Brain pericyte (primary cell): ENCODE results near the gene CBLN3.
"Not testable (repeated sequence)": the region's sequence is repeated elsewhere in the genome, so short reads cannot be mapped to it uniquely, and the experiment has no call there.

ENCODE experiments used
- DNase-seq: peaks from one replicate; pipeline ENCODE4 v3.0.0-alpha.2; 2012; ENCODE audit warnings: low read depth, low spot score

The CBLN3 gene

DNA sequence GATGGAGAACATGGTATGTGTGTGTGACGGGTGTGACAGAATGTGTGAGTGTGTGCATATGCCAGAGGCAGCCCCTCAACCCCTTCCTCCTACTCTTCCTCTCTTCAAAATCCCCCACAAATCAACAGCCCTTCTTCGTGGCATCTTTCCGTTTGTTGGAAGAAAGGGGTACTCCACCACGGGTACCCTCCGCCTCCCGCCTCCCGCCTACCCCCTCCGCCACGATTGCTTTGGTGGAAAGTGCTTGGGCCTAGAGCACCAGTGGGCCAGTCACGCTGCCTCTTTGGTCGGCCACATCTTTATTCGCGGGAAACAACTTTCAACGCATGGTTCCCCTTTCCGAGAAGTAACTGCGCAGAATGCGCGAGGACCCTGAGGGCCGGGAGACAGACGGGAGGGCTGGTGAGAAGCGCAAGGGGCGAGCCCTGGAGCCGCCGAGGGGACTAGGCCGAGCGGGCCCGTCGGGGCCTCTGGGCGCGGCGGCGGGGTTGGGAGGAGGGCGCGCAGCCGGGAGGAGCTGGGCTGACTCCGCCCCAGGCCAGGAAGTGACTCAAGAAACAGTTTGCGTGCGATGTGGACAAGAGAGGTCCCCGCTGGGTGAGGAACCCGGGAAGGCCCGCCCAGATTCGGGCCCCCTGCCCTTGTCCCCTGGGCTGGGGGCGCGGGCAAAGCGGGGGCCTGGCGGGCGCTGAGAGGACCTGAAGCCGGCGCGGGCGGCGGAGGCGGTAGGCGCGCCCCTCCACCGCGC lies at the start of gene CBLN3, which contains the start of gene KHNYN:
Gene CBLN3, minus strand, starts transcription at position 274 of the 748 bp plus-strand sequence. CDS start 614 bp downstream, outside the sequence.
Gene KHNYN, plus strand, starts transcription at position 560 of the 748 bp plus-strand sequence. CDS start 777 bp downstream, outside the sequence.
- no peak for DNase-seq

DNA sequence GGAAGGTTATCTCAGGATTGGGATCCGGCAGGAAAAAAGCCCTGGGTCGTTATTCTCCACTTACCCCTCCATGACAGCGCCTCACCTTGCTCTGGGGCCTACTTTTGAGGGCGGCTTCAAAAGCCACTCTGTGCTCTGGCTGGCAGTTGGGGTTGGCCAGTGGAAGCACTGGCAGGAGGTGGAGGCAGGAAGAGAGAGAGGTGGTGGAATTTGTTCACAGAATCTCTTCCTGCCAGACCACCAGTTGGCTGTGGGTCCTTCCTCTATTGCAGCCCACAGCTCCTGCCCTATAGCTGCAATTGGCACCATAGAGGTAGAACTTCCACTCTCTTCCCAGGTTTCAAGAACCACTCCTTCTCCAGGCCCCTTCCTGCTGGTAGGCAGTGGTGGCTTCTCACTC lies 45.8 kb upstream of the CBLN3 start:
- DNase-seq = no peak

DNA sequence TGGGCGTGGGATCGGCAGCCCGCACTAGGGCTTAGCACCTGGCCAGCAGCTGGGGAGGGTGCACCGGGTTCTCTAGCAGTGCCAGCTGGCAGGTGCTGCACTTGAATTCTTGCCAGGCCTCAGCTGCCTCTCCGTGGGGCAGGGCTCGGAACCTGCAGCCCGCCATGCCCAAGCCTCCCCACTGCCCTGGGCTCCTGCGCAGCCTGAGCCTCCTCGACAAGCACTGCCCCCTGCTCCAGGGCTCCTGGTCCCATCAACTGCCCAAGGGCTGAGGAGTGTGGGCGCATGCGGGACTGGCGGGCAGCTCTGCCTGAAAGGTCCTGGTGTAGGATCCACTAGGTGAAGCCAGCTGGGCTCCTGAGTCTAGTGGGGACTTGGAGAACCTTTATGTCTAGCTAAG lies 43.7 kb upstream of the CBLN3 start:
- no peak for DNase-seq

DNA sequence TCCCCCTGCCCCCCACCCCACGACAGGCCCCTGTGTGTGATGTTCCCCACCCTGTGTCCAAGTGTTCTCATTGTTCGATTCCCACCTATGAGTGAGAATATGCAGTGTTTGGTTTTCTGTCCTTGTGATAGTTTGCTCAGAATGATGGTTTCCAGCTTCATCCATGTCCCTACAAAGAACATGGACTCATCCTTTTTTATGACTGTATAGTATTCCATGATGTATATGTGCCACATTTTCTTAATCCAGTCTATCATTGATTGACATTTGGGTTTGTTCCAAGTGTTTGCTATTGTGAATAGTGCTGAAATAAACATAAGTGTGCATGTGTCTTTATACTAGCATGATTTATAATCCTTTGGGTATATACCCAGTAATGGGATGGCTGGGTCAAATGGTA lies 41.0 kb upstream of the CBLN3 start:
- DNase-seq = not testable (repeated sequence)

DNA sequence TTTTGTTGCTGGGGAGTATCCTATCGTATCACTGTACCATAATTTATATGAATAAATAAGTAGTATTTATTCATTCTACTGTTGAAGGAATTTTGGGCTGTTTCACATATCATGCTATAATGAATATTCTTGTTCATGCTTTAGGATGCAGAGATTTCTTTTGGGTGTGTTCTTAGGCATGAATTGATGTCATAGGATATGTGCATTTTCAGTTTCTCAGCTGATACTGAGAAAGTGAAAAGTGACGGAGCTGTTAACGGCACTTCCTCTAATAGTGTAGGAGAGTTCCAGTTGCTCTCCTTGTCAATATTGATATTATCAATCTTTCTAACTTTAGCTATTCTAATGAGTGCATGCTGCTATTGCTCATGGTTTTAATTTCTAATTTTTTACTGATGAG lies 36.3 kb upstream of the CBLN3 start:
- DNase-seq = no peak

DNA sequence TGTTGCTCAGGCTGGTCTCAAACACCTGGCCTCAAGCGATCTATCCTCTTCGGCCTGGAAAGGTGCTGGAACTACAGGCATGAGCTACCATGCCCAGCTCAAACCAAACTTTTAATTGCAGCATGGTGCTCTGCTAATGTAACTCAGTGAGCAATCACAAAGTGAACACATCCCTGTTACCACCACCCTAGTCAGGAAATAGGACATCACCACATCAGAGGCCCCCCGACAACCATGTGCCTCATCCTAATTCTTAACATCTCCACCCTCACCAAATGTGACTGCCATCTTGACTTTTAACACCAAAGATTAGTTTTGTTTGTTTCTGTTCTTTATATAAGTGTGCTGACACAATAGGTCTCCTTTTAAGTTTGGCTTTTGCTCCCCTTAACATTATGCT lies 35.9 kb upstream of the CBLN3 start:
- no peak for DNase-seq

DNA sequence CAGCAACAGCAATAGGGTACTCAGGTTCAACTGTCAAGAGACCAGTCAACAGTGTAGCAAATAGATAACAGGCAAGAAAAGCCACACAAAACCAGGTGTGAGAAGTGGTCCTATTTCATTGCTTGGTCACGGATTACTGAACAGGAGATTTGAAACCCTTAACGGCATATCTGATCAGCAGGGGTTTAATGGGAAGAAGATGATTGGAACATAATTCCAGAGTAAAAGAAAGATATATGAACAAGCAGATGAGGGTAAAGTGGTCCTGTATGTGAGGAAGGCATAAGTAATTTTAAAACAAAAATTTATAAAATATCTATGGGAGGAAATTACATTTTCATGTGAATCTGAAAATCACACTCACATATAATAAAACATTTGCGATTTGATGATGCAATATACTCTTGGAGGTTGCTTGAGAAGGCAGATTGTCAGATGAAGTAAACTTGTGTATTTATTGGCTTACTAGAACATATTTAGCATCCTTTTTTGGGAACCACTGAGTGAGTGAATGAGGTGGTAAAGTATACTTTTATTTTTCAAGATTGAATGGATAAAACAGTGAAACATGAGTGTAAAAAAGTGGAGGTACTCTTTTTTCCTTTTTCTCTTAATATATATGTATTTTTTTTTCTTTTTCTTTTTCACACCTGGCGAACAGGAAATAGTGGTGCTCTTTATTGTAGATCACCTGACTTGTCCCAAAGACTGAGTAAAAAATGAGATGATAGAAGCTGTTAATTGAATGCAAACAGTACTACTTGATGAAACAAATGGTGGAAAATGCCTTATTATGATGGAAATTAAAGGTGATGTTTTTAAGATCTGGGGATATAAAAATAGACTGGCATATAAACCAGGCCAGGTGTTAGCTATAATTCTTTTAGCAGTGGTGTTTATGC lies 34.7 kb upstream of the CBLN3 start:
- no peak for DNase-seq

DNA sequence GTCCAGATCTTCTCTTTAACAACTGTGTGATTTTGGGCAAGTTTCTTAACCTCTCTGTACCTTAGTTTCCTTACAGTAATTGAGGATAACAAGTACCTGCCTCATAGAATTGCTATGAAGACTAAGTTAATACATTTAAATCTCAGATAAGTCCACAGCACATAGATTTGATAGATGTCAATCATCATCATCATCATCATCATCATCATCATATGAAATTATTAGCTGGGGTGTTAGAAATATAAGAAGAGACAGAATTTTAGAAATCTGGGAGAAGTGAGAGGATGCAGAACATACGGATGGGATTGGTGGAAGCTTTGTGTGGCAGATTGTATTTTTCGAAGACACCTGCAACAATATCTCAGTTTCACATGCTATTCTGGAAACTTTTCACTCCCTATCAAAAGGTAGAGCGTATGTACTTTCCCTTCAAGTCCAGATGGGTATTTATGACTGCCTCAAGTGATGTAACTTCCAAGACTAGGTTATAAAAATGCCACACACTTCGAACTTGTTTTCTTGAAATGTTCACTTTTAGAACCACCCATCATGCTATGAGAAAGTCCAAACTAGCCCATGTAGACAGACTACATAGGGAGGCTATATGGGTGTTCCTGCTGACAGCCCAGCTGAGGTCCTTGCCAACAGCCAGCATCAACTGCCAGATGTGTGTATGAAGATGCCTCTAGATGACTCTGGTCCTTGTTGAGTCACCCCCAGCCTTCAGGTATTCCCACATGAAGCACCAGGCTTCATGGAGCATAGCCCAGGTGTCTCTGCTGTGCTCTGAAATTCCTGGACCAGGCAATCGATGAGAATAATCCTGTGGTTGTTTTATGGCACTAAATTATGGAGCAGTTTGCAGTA lies 33.8 kb upstream of the CBLN3 start:
- no peak for DNase-seq

DNA sequence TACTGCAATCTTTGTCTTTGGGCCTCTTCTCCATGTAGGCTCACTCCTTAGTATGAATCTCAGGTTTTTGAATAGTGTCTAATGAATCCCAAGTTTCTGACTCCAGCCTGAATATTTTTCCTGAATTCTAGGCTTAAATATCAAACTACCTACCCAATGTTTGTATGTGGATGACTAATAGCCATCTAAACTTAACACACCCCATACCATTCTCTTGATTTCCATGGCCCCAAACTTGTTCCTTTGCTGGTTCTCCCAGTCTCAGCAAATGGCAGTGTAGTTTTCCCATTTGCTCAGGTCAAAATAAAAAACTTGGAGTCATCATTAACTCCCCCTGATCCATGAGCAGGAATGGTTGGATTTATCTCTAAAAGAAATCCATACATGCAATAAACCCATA lies 31.9 kb upstream of the CBLN3 start:
- DNase-seq = no peak

DNA sequence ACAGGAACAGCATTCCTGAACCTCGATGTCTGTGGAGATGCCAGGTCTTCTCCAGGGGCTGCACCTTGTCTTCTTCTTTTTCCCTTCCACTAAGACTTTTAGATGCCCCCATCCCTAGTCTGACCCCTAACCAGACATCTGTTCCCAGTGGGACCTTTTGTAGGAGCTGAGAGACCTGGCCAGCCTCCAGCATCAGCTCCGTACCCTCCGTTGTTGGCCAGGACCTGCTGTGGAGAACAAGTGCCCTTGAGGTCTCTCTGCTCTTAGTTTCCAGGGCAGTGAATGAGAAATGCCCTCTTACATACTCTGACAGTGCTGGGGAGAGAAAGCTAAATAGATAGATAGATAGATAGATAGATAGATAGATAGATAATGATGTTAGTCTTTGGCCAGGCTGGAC lies 29.9 kb upstream of the CBLN3 start:
- DNase-seq = no peak

DNA sequence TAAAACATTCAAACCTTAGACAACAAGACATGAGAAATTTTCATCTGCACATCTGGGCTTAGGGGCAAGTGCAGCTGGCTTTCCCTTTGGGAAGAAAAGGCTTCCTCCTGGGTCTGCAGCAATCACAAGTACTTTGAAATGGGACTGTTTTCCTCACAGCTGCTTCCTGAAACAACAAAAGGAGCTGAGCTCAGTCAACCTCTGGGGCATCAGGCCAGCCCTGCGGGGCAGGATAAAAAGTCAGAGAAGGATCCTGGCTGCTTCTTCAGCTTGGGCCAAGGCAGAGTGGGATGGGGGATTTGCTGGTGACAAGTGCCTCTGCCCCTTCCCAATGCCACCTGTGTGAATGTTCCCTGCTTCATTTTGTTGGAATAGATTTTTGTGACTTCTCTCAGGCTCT lies 29.3 kb upstream of the CBLN3 start:
- no peak for DNase-seq

DNA sequence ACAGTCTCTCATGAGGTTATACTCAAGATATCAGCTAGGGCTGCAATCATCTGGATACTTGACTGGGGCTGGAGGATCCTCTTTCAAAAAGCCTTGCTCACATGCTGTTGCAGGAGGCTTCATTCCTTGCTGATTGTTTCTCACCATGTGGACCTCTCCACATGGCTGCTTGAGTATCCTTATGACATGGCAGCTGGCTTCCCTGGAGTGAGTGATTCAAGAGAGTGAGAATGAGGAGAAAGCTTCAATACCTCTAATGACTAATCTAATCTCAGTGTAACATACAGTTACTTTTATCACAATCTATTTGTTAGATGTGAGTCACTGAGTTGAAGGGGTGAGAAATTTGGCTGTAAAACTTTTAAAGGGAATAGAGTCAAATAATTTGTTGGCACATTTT lies 27.5 kb upstream of the CBLN3 start:
- no peak for DNase-seq

DNA sequence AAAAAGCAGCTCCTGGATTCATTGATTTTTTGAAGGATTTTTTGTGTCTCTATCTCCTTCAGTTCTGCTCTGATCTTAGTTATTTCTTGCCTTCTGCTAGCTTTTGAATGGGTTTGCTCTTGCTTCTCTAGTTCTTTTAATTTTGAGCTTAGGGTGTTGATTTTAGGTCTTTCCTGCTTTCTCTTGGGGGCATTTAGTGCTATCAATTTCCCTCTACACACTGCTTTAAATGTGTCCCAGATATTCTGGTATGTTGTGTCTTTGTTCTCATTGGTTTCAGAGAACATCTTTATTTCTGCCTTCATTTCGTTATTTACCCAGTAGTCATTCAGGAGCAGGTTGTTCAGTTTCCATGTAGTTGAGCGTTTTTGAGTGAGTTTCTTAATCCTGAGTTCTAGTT lies 21.4 kb upstream of the CBLN3 start:
- DNase-seq = not testable (repeated sequence)

DNA sequence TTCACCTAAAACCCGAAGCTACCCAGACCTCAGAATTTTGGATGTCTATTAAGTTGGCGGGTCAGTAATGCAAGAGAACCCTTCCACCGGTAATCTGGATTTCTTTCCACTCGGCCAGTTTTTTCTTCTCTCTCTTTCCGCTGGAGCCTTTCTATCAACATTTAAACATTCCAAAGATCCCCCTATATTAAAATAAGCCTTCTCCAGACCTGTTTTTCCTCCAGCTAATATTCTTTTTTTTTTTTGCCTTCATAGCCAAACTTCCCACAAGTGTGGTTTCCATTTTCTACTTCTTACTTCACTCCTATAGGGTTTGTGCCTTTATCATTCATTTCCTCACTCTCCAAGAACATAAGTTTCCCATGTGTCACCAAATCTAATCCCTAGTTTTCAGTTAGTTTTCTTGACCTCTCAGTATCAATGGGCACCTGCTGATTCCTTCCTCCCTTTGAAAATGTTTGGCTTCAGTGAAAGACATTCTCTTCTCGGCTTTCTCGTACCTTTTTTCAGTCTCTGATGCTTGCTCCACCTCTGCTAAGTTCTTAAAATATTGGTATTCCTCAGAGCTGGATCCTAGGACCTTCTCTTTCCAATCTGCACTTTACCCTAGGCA lies 13.7 kb upstream of the CBLN3 start:
- DNase-seq = no peak

DNA sequence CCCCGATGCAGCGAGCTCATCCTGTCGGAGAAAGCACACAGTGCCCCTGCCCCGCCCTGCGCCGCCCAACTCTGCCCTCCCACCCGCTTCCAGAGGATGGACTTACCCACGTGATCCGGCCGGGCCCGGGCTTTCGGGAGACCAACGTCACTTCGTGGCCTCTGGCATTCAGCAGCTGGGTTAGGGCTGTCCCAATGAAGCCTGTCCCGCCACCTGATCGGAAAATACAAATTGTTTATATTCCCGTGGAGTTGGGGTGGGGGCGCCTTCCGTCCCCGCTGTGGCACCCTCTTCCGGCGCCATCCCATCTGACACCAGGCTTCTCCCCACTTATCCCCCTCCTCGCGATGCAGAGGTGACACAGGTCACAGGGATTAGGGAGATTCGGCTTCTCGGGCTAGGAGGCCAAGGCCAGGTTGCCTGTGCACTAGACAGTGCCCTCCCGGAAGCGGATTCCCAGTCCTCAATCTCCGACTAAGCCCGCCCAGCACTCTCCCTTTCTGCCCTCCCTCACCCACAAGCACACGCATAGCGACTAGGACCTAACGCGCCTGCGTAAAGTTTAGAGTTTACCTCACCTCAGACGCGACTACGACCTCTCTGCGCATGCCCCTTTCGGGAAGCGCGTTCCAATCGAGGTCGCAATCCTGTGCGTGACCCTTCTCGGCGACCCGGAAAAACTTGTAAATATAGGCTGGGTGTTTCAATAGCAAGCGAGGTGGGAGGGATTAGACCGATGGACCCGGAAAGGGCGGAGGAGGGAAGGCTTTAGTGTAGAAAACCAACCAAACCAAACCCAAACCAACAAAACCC lies 13.0 kb upstream of the CBLN3 start, which contains the start of gene SDR39U1:
Gene SDR39U1, minus strand, starts transcription at position 537 of the 813 bp plus-strand sequence. Its CDS starts 7 bp downstream, at position 530.
- DNase-seq = peak; percentile 98

DNA sequence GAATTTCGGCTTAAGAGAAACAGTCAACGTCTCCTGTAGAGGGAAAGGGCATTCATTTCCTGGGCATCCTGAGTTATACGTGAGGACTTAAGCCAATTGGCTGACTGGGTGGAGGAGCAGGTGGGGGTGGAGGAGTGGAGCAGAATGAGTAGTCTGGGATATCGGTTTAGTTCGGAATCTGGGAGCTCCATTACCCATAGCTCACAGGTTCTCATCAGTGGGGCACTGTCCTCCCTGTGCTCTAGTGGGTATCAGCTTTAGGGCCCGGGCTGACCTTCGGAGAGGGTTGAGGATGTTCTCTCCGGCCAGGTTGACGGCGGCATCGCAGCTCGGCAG lies 12.4 kb upstream of the CBLN3 start:
- DNase-seq = no peak

DNA sequence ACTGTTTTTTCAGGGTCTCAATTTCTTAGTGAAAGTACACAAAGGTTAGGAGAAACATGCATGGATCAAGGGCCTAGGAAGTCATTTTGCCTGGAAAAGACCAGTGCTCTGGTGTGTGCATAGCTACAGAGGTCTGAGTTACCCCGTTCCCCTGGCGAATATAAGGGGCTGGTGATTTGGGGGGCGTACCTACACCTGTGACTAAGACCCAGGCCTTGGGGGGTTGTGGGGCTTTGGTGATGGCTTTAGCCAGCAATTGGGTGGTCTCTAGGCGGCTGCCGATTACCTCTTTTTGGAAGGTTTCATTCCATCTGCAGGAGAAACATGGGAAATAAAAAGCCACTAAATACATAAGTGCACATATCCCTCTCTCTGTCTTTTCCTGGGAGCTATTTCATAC lies 12.0 kb upstream of the CBLN3 start:
- DNase-seq = no peak

DNA sequence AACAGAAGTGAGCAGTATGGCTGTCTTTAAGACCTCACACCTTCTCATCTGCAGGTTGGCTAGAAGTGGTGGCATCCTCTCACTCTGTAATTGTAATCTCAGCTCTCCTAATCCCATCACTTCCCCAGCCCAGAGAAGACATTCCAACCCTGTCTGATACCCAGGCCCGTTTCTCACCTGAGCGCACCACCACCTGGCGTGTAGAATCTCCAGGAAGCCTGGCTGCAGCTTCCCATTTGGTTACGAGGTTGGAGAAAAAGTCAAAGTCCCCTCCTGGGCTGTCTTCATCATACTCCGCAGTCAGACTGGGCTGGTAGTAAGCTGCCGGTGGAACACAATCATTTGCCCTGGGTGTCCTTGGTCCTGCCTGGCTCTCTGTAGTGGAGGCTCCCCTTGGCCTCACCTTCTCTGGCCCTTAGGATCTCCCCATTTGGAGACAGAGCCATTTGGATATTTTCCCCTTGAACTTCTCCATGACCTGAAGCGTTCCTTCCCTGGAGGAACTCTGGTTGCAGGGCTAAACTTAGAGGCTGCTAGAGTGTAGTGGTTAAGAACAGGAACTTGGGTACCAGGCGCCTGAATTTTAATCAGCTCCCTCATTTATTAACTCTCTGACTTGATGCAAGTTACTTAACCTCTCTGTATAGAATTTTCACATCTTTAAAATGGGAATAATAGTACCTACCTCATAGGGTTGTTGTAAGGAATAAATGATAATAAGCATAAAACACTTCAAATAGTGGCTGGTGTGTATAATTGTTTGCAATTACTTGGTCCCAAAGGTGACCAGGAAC lies 11.3 kb upstream of the CBLN3 start:
- no peak for DNase-seq

DNA sequence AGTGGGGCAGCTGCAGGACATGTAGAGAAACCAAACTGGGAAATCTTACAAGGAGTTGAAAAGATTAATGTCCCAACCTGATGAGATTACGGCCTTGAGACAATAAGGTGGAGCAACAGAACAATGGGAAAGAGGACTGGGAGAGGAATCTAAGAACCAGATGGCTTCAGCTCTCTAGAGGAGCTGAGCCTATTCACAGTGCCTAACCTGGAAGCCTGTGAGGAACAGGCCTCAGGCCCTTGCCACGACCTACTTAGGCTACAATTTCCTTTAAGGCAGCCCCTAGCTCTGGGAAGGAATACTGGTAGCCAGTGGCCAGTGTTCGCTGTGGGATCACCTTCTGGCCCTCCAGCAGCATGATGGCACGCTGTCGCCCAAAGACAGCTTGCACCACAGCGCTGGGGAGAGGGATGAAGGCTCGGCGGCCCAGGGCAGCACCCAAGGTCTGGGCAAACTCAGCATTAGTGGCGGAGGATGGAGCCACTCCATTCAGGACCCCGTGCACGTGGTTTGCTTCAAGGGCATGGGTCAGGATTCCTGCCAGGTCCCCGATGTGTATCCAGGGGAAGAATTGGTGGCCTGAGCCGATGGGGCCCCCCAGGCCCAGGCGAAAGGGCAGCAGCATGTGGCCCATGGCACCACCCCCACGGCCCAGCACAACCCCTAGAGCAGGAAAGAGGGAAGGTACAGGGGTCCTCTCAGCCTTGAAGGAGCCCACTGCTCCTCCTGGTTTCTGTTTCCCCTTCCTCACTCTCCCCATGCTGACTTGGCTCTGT lies 10.6 kb upstream of the CBLN3 start:
- DNase-seq = no peak
